ENCODE data around the gene SPDYE6.
A peak's percentile ranks its signal among the peaks of the same experiment; 100 is the strongest.
"Not testable (repeated sequence)": the region's sequence is repeated elsewhere in the genome, so short reads cannot be mapped to it uniquely, and the experiment has no call there.

Gene SPDYE6

DNA sequence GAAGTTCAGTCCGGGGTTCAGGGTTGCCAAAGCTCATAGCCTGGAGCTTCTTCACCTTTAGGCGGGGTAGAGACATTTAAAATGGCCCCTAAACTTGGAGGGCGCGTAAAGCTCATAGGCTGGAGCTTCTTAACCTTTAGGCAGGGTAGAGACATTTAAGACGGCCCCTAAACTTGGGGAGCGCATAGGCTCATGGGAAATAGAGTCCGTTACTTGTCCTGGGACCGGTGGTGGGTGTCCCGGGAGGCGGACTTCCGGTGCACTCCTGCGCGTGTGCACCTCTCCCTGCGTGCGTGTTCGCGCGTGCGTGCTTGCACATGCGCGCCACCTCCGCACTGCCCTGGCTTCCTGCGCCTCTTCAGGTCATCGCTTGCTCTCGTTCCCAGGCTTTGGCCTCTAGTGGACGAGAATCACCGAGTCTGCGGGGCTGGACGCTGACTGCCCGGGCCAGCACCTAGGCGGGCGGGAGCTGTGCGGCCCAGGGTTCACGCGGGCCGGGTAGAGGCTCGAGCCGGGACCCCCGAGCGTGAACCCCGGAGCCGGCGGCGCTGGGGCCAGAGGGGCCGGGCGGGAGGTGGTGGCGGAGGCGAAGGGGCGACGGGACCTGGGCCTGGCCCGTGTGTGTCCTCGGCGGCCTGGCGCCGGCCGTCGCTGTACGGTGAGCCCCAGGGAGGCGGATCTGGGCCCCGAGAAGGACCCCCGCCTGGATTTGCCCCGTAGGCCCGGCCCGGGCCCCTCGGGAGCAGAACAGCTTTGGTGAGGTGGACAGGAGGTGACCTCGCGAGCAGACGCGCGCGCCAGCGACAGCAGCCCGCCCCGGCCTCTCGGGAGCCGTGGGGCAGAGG, 7.5 kb upstream of the SPDYE6 start:
- DNase-seq (ENCODE audit: low spot score) = peak; percentile 99

DNA sequence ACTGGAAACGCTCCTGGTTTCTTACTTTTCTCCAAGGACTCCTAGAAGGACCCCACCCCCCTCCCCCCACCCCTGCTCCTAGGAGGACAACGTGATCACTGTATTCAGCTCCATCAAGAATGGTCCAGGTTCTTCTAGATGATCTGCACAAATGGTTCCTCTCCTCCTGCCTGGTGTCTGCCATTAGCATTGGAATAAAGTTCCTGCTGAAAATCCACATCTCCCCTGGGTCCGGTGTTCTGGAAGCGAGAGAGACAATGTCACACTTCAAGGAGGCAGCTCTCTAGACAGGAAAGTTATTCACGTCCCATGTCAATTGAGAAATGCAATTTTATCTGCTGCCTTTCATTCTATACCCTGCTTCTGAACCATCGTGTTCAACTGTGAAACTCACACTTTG, 9.3 kb downstream of the SPDYE6 start:
- not testable (repeated sequence) for DNase-seq (ENCODE audit: low spot score)

DNA sequence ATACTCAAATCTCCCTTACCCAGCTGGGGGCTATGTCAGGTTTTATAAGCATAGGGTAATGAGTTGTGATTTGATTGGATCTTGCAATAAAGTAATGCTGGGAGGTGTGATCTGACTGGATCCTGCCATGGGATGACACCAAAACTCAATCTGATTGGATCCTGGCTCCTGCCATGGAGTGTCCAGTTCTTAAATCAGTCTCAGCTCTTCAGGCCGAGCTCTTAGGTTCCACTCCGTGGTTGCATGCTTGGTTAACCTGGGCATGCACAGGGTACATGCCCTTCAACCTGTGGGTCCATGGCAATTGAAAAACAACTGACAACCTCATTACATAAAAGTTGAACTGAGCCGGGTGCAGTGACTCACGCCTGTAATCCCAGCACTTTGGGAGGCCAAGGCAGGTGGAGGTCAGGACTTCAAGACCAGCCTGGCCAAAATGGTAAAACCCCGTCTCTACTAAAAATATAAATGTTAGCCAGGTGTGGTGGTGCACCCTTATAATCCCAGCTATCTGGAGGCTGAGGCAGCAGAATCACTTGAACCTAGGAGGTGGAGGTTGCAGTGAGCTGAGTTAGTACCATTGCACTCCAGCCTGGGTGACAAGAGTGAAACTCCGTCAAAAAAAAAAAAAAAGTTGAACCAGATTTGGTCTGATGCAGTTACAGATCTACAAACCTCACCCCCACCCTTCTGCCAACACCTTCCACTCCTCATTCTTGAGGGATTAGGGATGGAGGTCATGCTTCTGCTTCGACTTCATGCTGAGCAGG, 15.5 kb downstream of the SPDYE6 start:
- not testable (repeated sequence) for DNase-seq (ENCODE audit: low spot score)

DNA sequence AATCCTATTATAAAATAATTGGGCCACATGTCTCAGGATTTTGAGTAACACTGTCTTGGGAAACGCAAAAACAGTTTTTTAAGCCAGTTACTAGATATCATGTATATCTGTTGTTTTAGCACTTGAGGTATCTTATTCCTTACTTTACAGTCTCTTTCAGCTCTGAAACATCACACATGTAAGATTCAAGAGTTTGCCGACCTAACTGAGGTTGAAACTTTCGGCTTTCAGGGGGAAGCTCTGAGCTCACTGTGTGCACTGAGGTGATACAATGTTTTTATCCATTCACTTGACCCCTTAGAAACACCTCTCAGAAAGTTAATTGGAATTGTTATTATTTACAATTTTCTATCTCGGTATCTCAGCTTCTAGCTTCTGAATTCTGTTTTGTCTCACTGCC, 18.8 kb downstream of the SPDYE6 start:
- not testable (repeated sequence) for DNase-seq (ENCODE audit: low spot score)

DNA sequence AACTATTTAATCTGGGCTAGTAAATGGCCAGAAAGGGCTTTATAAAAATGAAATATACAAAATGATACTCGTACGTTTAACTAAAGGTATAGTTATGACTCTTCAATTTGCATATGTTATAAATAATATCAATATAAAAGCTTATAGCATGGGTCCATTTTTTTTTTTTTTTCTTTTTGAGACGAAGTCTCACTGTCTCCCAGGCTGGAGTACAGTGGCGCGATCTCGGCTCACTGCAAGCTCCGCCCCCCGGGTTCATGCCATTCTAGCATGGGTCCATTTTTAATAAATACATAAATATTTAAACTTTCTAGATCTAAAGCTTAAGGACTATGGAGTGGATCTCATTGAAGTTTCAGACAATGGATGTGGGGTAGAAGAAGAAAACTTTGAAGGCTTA, 19.2 kb downstream of the SPDYE6 start:
- not testable (repeated sequence) for DNase-seq (ENCODE audit: low spot score)

DNA sequence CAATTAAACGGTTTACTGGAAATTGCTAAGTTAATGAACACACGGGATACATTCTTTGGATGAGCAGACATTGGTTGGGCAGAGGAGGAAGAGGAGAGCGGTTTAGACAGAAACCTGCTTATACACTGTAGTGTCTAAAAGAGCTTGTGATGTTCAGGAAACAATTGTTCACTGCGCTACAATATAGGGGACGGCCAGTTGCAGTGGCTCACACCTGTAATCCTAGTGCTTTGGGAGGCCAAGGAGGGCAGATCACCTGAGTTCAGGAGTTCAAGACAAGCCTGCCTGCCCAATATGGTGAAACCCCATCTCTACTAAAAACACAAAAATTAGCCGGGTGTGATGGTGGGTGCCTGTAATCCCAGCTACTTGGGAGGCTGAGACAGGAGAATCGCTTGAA, 20.7 kb downstream of the SPDYE6 start:
- not testable (repeated sequence) for DNase-seq (ENCODE audit: low spot score)

DNA sequence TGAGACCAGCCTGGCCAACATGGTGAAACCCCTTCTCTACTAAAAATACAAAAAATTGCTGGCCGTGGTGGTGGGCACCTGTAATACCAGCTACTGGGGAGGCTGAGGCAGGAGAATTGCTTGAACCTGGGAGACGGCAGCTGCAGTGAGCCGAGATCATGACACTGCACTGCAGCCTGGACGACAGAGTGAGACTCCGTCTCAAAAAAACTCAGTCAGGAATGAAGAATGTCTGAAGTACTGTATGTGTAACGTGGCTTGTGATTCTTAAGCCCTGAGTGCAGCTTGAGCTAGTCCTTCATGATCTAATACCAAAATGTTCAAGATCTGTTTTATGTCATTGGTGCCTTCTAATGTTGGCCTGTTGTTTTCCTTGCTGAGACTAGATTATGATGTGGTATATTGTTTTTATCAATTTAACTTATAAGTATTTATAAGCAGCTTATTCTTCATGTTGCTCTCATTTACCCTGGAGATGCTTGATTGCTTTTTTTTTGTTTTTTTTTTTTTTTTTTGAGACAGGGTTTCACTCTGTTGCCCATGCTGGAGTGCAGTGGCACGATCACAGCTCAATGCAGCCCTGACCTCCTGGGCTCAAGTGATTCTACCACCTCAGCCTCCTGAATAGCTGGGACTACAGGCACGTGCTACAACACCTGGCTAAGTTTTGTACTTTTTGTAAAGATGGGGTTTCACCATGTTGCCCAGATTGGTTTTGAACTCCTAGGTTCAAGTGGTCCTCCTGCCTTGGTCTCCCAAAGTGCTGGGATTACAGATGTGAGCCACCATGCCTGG, 25.4 kb downstream of the SPDYE6 start:
- not testable (repeated sequence) for DNase-seq (ENCODE audit: low spot score)

DNA sequence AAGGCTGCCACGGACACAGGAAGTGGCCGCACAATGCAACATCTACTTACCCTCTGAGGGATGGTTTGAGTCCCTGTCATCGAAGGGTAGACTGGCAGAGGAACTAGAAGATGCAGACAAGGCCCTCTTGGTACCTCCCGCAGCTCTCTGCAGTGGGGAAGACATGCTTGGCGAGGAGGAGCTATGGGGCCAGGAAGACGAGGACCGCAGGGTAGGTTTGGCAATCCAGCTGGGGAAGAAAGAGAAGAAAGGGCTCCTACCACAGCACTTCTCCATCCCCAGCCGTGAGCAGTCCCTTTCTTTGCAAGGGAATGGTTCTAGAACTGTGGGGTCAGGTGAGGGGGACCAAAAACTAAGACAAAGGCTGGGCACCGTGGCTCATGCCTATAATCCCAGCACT, 26.9 kb downstream of the SPDYE6 start:
- DNase-seq (ENCODE audit: low spot score) = not testable (repeated sequence)

DNA sequence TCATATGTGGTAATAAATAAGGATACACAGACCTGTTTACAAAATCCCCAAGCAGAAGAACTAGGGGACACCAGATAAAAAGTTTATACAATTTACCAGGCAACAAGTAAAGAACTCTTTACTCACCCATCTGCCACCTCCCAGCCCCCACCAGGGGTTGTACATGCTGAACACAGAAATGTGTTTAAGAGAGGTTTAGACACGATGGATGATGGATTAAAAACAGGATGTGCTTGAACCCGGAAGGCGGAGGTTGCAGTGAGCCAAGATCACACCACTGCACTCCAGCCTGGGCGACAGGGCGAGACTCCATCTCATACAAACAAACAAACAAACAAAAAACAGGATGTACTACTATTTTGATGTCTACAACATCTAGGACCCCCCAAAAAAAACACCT, 27.4 kb downstream of the SPDYE6 start:
- DNase-seq (ENCODE audit: low spot score) = not testable (repeated sequence)

DNA sequence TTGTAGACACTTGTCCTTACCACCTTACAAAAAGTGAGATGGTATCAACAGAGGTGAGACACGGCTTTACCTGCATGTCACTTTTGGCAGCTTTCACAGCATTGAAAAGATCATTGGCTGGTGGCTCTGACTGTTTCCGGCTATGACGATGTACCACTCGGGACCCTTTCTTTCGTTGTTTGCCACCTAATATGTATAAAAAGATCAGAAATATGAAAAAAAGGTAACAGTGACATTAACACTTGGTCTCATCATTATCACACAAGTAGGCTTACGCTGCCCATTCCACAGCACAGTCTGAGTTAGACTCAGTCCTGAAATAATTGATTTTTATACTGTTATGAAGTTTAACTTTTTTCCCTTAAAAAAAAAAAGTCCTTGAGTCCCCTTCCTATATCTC, 29.1 kb downstream of the SPDYE6 start:
- DNase-seq (ENCODE audit: low spot score) = not testable (repeated sequence)

DNA sequence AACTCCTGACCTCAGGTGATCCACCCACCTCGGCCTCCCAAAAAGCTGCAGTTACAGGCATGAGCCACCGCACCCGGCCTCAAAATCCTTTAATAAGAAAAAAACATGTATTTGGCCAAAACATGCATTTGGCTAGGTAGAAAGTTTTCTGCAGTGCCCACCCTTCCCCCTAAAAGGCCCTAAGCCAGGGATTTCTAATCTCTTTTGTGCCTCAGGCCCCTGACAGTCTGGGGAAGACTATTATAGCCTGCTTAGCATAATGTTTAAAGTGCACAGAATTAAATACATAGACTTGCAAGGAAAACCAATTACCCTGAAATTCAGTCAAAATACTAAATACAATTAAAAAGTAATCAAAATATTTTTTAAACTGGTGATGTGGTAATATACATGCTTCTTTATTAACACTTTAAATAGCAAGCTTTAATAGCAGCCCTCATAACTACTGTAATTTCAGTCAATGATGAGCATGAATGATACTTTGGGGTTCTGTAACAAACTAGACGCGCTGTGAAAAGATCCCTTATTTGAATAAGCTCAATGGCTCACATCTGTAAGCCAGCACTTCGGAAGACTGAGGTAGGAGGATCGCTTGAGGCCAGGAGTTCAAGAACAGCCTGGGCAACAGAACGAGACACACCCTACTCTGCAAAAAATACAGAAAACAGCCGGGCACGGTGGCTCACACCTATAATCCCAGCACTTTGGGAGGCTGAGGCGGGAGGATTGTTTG, 29.9 kb downstream of the SPDYE6 start:
- no peak for DNase-seq (ENCODE audit: low spot score)

DNA sequence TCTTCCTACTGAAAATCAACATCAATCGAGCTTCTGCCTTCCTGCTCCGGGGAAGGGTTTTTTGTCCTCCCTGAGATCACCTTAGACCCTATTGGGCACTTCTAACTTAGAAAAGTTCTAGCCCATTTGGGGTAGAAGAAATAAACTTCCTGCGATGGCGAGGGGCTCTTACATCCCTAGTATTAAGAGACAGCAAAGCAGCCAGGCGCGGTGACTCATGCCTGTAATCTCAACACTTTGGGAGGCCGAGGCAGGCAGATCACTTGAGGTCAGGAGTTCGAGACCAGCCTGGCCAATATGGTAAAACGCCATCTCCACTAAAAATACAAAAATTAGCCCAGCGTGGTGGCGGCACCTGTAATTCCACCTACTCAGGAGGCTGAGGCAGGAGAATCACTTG, 31.1 kb downstream of the SPDYE6 start:
- not testable (repeated sequence) for DNase-seq (ENCODE audit: low spot score)

DNA sequence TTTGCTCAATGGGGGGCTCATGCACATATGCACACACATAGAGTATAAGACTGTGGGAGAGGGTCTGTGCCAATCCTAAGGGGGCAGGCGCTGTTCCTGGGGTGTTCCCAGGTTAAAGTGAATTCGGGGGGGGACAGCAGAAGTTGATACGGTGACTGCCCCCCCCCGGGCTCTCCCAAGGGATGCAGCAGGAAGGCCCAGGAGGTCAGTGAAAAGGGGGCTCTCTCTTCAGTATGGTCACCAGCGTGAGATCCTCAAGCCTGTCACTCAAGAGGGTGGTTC, 32.4 kb downstream of the SPDYE6 start:
- DNase-seq (ENCODE audit: low spot score) = no peak

DNA sequence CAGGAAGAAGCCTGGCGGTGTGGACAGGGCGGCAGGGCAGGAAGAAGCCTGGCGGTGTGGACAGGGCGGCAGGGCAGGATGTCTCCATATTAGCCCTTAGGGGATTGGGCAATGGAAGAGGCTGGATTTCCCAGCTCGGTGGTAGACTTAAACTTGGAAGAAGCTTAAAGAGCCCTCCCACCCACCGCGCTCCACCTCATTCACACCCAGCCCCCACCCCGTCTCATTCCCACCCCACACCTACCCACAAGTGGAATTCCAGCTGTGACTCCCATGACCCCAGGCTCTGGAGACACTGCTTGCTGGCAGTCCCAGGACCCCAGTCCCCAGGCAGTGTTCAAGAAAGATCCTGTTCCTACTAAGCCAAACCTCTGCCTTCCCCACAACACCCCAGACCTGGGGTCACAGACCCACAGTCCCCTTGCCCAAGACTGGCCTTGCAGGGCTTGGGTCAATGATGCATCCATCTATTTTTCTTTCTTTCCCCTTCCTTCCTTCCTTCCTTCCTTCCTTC, 34.0 kb downstream of the SPDYE6 start:
- DNase-seq (ENCODE audit: low spot score) = no peak

DNA sequence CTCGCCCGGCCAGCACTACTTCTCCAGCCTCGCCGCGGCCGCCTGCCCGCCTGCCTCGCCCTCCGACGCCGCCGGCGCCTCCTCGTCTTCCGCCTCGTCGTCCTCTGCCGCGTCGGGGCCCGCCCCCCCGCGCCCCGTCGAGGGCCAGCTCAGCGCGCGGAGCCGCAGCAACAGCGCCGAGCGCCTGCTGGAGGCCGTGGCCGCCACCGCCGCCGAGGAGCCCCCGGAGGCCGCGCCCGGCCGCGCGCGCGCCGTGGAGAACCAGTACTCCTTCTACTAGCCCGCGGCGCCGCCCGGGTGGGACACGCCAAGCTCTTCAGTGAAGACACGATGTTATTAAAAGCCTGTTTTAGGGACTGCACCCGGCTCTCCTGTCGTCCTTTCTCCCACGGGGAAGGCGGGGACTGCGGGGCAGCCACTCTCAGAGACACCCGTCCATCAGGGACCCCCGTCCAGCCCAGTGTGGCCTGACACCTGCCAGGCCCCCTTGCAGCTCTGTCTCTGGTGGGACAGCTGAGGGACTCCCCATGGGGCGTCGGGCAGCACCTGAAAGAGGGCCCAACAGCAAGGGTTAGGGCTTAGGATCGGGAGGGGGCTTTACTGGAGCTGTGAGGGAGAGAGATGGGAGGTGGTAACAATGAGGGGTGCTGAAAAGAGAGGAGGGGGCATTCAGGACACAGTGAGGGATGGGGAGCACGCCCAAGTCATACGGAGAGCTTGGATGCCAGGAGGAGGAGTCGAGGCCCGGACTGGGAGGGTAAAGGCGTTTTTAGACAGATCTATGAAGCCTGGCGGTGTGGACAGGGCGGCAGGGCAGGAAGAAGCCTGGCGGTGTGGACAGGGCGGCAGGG, 34.7 kb downstream of the SPDYE6 start:
- DNase-seq (ENCODE audit: low spot score) = no peak

DNA sequence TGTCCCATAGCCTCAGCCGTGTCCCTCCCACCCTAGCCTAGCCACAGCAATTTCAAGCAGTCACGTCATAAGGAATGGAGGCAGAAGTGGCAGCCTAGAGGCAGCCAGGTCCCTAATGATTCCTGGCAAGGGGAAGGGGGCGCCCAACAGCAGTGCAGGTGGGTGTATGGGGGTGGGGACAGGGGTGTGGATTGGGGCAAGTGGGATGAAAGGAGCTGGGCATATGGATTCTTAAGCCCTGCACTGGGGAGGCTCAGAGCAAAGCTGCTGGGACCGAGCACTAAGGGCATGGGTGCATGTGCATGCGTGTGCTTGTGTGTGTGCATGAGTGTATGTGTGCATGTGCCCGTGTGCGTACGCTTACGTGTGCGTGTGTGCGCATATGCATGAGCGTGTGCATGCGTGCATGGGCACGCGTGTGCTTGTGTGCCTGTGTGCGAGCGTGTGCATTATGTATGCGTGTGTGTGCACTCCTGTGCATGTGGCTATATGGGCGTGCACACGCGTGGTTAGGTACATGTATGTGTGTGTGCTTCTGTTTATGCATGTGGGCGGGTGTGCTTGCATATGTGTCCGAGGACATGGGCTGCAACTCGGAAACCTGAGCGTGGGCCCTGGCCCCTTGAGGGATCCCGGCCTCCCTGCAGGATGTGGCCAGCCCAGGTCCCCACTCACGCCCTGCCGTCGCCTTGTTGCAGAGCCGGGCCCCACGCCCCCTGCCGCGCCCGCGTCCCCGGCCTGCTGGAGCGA, 35.5 kb downstream of the SPDYE6 start:
- no peak for DNase-seq (ENCODE audit: low spot score)

DNA sequence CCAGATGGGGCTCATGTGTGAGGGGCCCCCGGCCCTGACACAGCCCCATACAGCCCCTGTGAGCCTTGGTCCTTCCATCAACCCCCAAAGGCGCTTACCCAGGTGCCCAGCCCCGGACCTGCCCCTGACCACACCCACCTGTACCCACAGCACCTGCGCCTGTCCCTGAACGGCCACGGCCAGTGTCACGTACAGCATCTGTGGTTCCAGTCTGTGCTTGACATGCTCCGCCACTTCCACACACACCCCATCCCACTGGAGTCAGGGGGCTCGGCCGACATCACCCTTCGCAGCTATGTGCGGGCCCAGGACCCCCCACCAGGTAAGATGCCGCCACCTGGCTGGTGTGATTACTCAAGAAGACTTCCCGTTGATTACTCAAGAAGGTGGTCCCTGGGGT, 36.1 kb downstream of the SPDYE6 start:
- no peak for DNase-seq (ENCODE audit: low spot score)

DNA sequence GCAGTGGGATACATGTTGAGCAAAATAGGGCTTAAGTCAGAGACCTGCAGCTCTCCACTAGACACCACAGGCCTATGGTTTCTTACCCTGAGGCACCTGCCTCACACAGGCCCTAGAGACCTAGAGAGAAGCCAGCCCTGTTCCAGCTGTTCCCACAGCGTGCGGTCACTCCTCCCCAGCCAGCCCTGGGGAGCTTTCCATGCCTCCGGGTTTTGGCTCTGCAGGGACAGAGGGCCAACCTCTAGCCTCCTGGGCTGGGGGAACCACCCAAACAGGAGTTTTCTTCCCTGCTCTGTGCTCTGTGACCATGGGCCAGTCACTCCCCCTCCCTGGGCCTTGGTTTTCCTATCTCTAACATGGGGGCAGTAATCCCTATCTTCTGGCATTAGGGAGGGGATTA, 36.6 kb downstream of the SPDYE6 start:
- DNase-seq (ENCODE audit: low spot score) = no peak

DNA sequence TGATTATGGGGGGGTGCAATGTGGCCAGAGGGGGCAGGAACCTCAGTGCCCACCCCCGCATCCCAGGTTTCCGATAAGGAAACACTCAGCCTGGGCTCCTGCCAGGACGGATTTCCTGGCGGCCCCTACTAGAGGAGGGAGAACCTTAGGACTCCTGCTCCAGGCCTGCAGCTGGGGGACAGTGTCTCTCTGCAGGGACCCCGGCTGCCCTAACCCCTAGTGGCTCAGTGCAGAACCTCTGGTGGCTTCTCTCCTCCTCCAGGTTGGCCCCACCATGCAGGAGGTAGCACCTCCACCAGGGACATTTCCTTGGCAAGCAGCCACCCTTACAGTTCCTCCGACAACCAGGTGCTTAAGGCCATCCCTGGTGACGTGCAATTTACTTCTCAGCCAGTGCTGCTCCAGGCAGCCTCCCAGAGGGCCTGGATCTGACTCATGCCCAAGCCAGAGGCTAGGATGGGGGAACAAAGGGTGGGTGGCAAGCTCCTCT, 37.7 kb downstream of the SPDYE6 start:
- no peak for DNase-seq (ENCODE audit: low spot score)
